Ishikawa (cell line): ENCODE results near the gene SIPA1.

Source experiments
- REST ChIP-seq: IDR thresholded peaks from 2 replicates; pipeline ENCODE4 v1.6.1; 2012; ENCODE audit warnings: low read depth, mild to moderate bottlenecking
- TF ChIP-seq, protein P1 (sequence below): IDR thresholded peaks from 2 replicates; pipeline ENCODE4 v1.6.1; 2012

DNA sequence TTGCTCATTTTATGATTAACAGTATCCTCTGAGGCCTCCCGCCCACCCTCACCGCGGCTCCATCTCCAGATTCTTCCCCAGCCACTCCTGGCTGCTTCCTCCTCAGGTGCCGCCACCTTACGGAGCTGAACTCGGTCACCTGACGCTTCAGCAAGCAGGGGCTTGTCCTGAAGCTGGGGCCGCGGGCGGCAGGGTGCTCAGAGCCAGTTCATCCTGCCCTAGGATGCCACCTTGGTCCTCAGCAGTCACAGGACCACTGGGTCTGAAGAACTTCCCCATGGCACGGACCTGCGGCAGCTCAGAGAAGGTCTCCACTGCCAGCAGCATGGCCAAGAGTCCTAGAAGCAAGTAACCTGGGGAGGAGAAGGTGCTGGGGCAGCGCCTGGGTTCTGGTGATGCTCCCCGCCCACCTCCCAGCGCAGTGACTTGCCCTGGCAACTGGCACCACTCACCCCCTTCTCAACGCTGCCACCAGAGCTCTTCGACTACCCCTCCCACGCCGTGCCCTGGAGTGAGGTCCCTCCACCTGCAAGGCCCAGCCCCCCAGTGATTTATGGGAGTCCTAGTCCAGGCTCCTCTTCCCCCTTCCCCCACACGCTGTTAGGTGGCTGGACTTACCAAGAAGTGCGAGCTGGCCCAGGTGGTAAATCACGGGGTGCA, 44.9 kb upstream of the SIPA1 start:
- TF ChIP-seq, protein P1, sequence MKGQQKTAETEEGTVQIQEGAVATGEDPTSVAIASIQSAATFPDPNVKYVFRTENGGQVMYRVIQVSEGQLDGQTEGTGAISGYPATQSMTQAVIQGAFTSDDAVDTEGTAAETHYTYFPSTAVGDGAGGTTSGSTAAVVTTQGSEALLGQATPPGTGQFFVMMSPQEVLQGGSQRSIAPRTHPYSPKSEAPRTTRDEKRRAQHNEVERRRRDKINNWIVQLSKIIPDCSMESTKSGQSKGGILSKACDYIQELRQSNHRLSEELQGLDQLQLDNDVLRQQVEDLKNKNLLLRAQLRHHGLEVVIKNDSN = no peak
- TF ChIP-seq REST = no peak
